GM12878 (cell line): ENCODE results near the gene YBX2. TPM values are rescaled to one million over a fixed set of nuclear protein-coding genes. Genes with fewer than 3 reads are reported as not detected.

Experiments used
- ATAC-seq: fragments of 200-7000 bp; cut with Tn5 transposase; 3 replicates; pipeline ENCODE4 v1.9.1; 2020; ENCODE audit warnings: mild to moderate bottlenecking, moderate library complexity
- BruUV-seq: library from RNA; stranded (reverse); fragments of 400-500 nt; replicated peaks from 2 replicates; lab custom pipeline; 2021; lab: Mats Ljungman, UMichigan
- CTCF ChIA-PET: fragments of 300-600 bp; sonication (Branson Sonifier 250); formaldehyde crosslinking; extraction: SDS; loops from one replicate; lab custom pipeline; 2021; ENCODE audit warnings: inconsistent platforms; lab: Yijun Ruan, JAX
- POLR2A ChIA-PET: fragments of 350-600 bp; formaldehyde crosslinking; extraction: SDS; loops from one replicate; lab custom pipeline; 2021; ENCODE audit warnings: inconsistent platforms; lab: Charles Lee
- RAD21 ChIA-PET: fragments of 300-600 bp; sonication (Branson Sonifier 250); formaldehyde crosslinking; loops from one replicate; lab custom pipeline; 2023; ENCODE audit warnings: antibody characterized with exemption; ENCODE audit not compliant: unreplicated experiment; lab: Charles Lee
- SMC1A ChIA-PET: fragments of 300-600 bp; sonication (Branson Sonifier 250); formaldehyde crosslinking; loops from one replicate; lab custom pipeline; 2023; ENCODE audit not compliant: unreplicated experiment, uncharacterized antibody; lab: Charles Lee
- DNase-seq: peaks from one replicate; pipeline ENCODE4 v3.0.0-alpha.2; 2011; ENCODE audit warnings: low read depth, low spot score
- FAIRE-seq: peaks from 3 replicates; lab custom pipeline; 2011; peaks lifted over from hg19 to GRCh38; lab: Jason Lieb, UNC
- H2AFZ ChIP-seq: 2 replicates; pipeline ENCODE4 v1.6.0; 2011; ENCODE audit warnings: low read depth, low read length, control low read depth; ENCODE audit not compliant: control insufficient read depth
- H3K27ac ChIP-seq: 2 replicates; pipeline ENCODE4 v1.5.1; 2011; ENCODE audit warnings: control low read depth; ENCODE audit not compliant: control insufficient read depth, insufficient read depth
- H3K27me3 ChIP-seq, 2 experiments: replicated peaks in 1 of 2; 2 replicates each; pipeline versions ENCODE4 v1.6.0 to v1.6.1; 2011; ENCODE audit warnings: low read length in 1 of 2; ENCODE audit not compliant: control insufficient read depth in 2 of 2, insufficient read depth in 2 of 2
- H3K36me3 ChIP-seq, 2 experiments: 2 replicates each; pipeline ENCODE4 v1.5.1; 2011; ENCODE audit warnings: low read length in 1 of 2; ENCODE audit not compliant: control insufficient read depth in 2 of 2, insufficient read depth in 2 of 2
- H3K4me1 ChIP-seq: 2 replicates; pipeline ENCODE4 v1.6.1; 2011; ENCODE audit warnings: mild to moderate bottlenecking, low read length, moderate library complexity, mixed read lengths; ENCODE audit not compliant: control insufficient read depth, insufficient read depth
- H3K4me2 ChIP-seq: 2 replicates; pipeline ENCODE4 v1.6.0; 2011; ENCODE audit warnings: control low read depth; ENCODE audit not compliant: control insufficient read depth, insufficient read depth
- H3K4me3 ChIP-seq: fragments of 200-600 bp; sonication (generic); 2 replicates; pipeline ENCODE4 v1.5.1; 2016
- H3K79me2 ChIP-seq: 2 replicates; pipeline ENCODE4 v1.6.0; 2011; ENCODE audit warnings: low read length; ENCODE audit not compliant: control insufficient read depth, insufficient read depth
- H3K9ac ChIP-seq: 2 replicates; pipeline ENCODE4 v1.8.0; 2011; ENCODE audit warnings: low read length, control low read depth, mixed read lengths; ENCODE audit not compliant: control insufficient read depth, insufficient read depth
- H3K9me3 ChIP-seq: replicated peaks from 3 replicates; pipeline ENCODE4 v1.5.1; 2011; ENCODE audit warnings: mild to moderate bottlenecking, low read length; ENCODE audit not compliant: control insufficient read depth, insufficient read depth
- H4K20me1 ChIP-seq: 2 replicates; pipeline ENCODE4 v1.6.0; 2011; ENCODE audit not compliant: control insufficient read depth, insufficient read depth
- CHD1 ChIP-seq: IDR thresholded peaks from 2 replicates; pipeline ENCODE4 v1.6.1; 2012; ENCODE audit warnings: low read depth, low read length, improper control_type of control experiment
- DPF2 ChIP-seq: fragments of 450-650 bp; IDR thresholded peaks from 2 replicates; pipeline ENCODE4 v1.6.1; 2017; ENCODE audit warnings: mild to moderate bottlenecking
- FOXK2 ChIP-seq: fragments of 450-650 bp; IDR thresholded peaks from 2 replicates; pipeline ENCODE4 v1.6.1; 2017; ENCODE audit warnings: mild to moderate bottlenecking, moderate library complexity
- MYC ChIP-seq: IDR thresholded peaks from 2 replicates; pipeline ENCODE4 v1.6.1; 2011; ENCODE audit warnings: mild to moderate bottlenecking, low read length, moderate library complexity, inconsistent platforms; ENCODE audit not compliant: insufficient read depth, insufficient replicate concordance, insufficient read length, severe bottlenecking
- PAX8 ChIP-seq: fragments of 450-650 bp; IDR thresholded peaks from 2 replicates; pipeline ENCODE4 v1.6.1; 2017; ENCODE audit warnings: mild to moderate bottlenecking, moderate library complexity
- RUNX3 ChIP-seq: IDR thresholded peaks from 2 replicates; pipeline ENCODE4 v1.6.1; 2012; ENCODE audit warnings: low read length, inconsistent platforms
- SUZ12 ChIP-seq: fragments of 200-600 bp; sonication (generic); IDR thresholded peaks from one replicate; pipeline ENCODE4 v1.6.1; 2018; ENCODE audit warnings: antibody characterized with exemption, mild to moderate bottlenecking; ENCODE audit not compliant: unreplicated experiment
- WGBS: methylation state at CpG from one replicate; pipeline ENCODE4 v1.1.6; 2016; ENCODE audit warnings: low lambda C conversion rate; ENCODE audit not compliant: insufficient replicate concordance, insufficient coverage; ENCODE audit errors: missing lambda C conversion rate; 5-methylcytosine and 5-hydroxymethylcytosine counted together
- in situ Hi-C: fragments of 300-500 bp; cut with MboI; formaldehyde crosslinking; loops from 9 replicates; pipeline ENCODE4 v1.14.3; 2018; ENCODE audit warnings: mixed read lengths
- intact Hi-C: fragments of 100-400 bp; cut with micrococcal nuclease; formaldehyde crosslinking; loops from one replicate; pipeline ENCODE4 v1.14.2; 2022; ENCODE audit not compliant: unreplicated experiment
- polyA plus RNA-seq, 11 experiments: library from polyadenylated mRNA; depleted of rRNA in 4 of 11; unstranded in 6 of 11; stranded (reverse) in 5 of 11; fragments of >200 nt; fragmentation: Nextera tagmentation in 4 of 11; fragmentation: Illumina TruSeq in 1 of 11; extraction: Ambion mirVana in 4 of 11; extraction: Trizol in 1 of 11; gene quantifications; 1 replicate in 1 of 11; 2 replicates in 10 of 11; pipeline versions ENCODE4 v1.2.1 to v1.2.3, GENCODE V29; 2011 to 2016; ENCODE audit warnings: inconsistent platforms in 2 of 11, missing spikeins in 2 of 11, low read depth in 1 of 11
- total RNA-seq, 4 experiments: library from RNA; depleted of rRNA in 3 of 4; stranded (reverse); fragments of >200 nt in 3 of 4; fragmentation: Illumina TruSeq in 1 of 4; extraction: Trizol in 1 of 4; gene quantifications; 2 replicates each; pipeline versions ENCODE4 v1.2.1 to v1.2.3, GENCODE V29; 2013 to 2021

Gene YBX2
- total and polyA plus RNA-seq, 10 of the 15 experiments (the other 5 are each of a cell fraction or from before 2014, with no cell fraction given): not detected

- TF ChIP-seq FOXK2: no peak
These were observed 30.7 kb downstream of the YBX2 start (continued) for GRCh38 chr17:7263801-7264078.

GRCh38 chr17:7262935-7263800 is 31.3 kb downstream of the YBX2 start:
- H4K20me1 ChIP-seq: no peaks in the 10 kb centered on the region
- DNase-seq (no peak), FAIRE-seq (no peak), ATAC-seq (peak; percentile 32)
- POLR2A ChIA-PET: interaction anchor here (0.6 to 0.7 kb wide), 2 partner anchors 67 to 99 kb away, joined by 3 to 6 read pairs; no protein-coding TSS in a partner anchor
- BruUV-seq: no TSS peak
- RAD21 ChIA-PET: no interaction called here
- no peaks in the 10 kb centered on the region for H3K79me2 ChIP-seq
- intact Hi-C loops (no loop called here), in situ Hi-C loops (no loop called here)
- TF ChIP-seq CHD1: no peak
- TF ChIP-seq DPF2: no peak
- TF ChIP-seq RUNX3: no peak
- TF ChIP-seq MYC: no peak
- TF ChIP-seq SUZ12: peak; percentile 39
- TF ChIP-seq PAX8: no peak
- CTCF ChIA-PET: interaction anchor here (1.1 kb wide), 1 partner anchor 42 kb away, joined by 4 read pairs; no protein-coding TSS in a partner anchor
- H3K27me3 ChIP-seq: peaks cover 3 to 5% of the 10 kb centered on the region in 2 experiments; a peak in 2 of 4 replicates
- H3K36me3 ChIP-seq: no peaks in the 10 kb centered on the region; a peak in 1 of 4 replicates
- SMC1A ChIA-PET: interaction anchor here (0.8 kb wide), 1 partner anchor 9 kb away, joined by 6 read pairs; no protein-coding TSS in a partner anchor
- H3K4me1 ChIP-seq: peaks cover 17% of the 10 kb centered on the region
- no peaks in the 10 kb centered on the region for H3K9me3 ChIP-seq
- H2AFZ ChIP-seq: peak overlapping the region; percentile 51
- H3K4me2 ChIP-seq: peak overlapping the region; percentile 69
- H3K4me3 ChIP-seq: no peak overlapping the region
- no peak overlapping the region for H3K27ac ChIP-seq
- WGBS: 4% methylated on average over 26 of the region's 26 CpGs
- no peak overlapping the region for H3K9ac ChIP-seq
